ENCODE results near the gene IL1RAPL2.
"Not testable (repeated sequence)": the region's sequence is repeated elsewhere in the genome, so short reads cannot be mapped to it uniquely, and the experiment has no call there.

IL1RAPL2 gene

GRCh38 chrX:104902070-104902469 is 336.1 kb downstream of the IL1RAPL2 start:
- no peak for DNase-seq (ENCODE audit: low spot score)
- Histone ChIP-seq H3K4me3 (no peak overlapping the region), H3K27ac (no peak overlapping the region)
- TF ChIP-seq, protein P1, sequence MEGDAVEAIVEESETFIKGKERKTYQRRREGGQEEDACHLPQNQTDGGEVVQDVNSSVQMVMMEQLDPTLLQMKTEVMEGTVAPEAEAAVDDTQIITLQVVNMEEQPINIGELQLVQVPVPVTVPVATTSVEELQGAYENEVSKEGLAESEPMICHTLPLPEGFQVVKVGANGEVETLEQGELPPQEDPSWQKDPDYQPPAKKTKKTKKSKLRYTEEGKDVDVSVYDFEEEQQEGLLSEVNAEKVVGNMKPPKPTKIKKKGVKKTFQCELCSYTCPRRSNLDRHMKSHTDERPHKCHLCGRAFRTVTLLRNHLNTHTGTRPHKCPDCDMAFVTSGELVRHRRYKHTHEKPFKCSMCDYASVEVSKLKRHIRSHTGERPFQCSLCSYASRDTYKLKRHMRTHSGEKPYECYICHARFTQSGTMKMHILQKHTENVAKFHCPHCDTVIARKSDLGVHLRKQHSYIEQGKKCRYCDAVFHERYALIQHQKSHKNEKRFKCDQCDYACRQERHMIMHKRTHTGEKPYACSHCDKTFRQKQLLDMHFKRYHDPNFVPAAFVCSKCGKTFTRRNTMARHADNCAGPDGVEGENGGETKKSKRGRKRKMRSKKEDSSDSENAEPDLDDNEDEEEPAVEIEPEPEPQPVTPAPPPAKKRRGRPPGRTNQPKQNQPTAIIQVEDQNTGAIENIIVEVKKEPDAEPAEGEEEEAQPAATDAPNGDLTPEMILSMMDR (IDR thresholded peaks at IDR 0.05): no peak

DNA sequence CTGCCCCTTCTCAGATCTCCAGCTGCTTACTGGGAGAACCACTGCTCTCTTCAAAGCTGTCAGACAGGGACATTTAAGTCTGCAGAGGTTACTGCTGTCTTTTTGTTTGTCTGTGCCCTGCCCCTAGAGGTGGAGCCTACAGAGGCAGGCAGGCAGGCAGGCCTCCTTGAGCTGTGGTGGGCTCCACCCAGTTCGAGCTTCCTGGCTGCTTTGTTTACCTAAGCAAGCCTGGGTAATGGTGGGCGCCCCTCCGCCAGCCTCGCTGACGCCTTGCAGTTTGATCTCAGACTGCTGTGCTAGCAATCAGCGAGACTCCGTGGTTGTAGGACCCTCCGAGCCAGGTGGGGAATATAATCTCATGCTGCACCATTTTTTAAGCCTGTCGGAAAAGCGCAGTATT is 343.7 kb downstream of the IL1RAPL2 start:
- DNase-seq (ENCODE audit: low spot score); H3K4me3 ChIP-seq; H3K27ac ChIP-seq: not testable (repeated sequence)

DNA sequence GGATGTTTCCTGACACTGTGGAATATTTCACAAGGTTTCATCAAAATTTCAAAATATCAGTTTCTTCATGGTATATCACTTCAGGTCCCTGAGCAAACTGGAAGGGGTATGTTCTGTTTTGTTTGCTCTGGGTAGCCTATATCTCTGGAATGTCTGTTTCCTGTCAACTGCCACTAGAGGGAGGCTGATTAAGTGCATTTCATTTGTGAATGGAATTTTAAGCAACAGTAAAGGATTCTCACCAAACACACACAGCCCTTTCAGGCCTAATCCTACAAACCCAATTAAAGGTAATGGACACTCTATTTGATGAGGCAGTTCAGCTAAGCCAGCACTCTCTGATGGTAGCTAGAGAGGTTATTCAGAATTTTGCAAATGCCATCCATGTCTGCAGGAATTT is 347.3 kb downstream of the IL1RAPL2 start:
- TF ChIP-seq, protein P1 (IDR thresholded peaks at IDR 0.05): no peak
- no peak overlapping the region for H3K27ac ChIP-seq
- no peak for DNase-seq (ENCODE audit: low spot score)
- no peak overlapping the region for H3K4me3 ChIP-seq

GRCh38 chrX:104914686-104915085 is 348.7 kb downstream of the IL1RAPL2 start:
- DNase-seq (ENCODE audit: low spot score); H3K4me3 ChIP-seq; H3K27ac ChIP-seq: not testable (repeated sequence)

DNA sequence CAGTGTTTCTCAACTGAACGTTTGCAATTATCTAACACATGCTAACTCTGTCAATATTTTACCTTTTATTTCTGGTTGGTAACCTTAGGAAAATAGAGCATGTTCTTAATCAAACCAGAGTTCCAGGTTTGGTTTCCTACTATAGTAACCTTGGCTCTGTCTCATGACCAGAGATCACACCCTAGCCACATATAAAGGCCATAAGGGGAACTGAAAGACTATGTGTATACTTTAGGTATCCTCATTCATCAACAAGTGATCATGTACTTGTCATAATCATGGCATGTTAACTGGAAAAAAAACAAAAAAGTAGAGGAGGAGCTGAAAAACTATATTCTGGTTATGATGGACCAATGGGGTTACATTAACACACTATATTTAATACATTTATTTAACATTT is 352.1 kb downstream of the IL1RAPL2 start:
- TF ChIP-seq, protein P1 (IDR thresholded peaks at IDR 0.05): no peak
- no peak for DNase-seq (ENCODE audit: low spot score)
- Histone ChIP-seq H3K27ac (no peak overlapping the region), H3K4me3 (no peak overlapping the region)

DNA sequence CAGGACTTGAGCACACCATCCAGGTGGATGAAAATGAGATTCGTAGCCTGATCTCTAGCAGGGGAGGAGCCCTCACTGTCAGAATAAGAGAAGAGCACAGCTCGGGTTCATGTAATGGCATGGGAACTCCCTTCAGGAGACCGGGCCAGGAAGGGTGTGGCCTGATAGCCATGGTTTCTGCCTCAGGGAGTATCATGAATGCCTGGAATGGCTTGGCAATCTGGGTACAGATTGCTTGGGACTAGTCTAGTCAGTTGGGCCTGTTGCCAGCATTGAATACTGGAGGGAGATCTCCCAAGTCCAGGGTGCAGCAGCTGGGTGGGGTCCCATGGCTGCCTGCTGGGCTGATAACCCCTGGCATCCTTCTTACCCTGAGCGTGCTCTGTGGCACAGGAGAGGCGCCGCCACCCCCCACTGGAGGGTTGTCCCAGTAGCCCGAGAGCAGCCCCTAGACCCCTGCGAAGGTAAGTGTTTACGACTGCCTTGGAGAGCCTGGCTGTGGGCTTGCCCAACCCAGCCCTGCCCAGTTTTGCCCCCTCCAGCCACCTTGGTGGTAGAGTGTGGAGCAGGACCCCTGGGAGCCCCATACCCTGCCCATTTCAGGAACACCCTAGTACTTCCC is 355.7 kb downstream of the IL1RAPL2 start:
- Histone ChIP-seq H3K4me3 (no peak overlapping the region), H3K27ac (no peak overlapping the region)
- TF ChIP-seq, protein P1 (IDR thresholded peaks at IDR 0.05): no peak
- DNase-seq (ENCODE audit: low spot score): no peak

DNA sequence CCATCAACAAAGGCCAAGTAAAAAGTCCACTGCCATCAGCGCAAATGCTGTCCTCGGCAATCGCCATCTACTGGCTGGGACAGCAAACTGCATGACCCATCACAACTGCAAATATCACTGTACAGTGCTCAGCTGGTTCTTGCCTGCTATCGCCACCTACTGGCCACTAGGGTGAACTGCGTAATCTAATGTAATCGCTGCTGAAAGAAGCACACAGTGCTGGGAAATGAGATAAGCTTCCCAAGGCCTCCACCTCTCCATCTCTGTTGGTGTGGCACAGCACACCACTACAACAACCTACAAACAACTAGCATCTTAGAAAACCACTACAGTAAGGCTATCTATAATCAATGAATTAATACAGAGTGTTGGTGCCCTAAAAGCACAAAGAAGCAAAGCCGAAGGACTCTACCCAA is 356.2 kb downstream of the IL1RAPL2 start:
- TF ChIP-seq, protein P1 (IDR thresholded peaks at IDR 0.05): peak; percentile 80
- DNase-seq (ENCODE audit: low spot score): peak; percentile 64
- Histone ChIP-seq H3K27ac (no peak overlapping the region), H3K4me3 (no peak overlapping the region)

- Histone ChIP-seq H3K27ac (no peak overlapping the region), H3K4me3 (no peak overlapping the region)
- no peak for DNase-seq (ENCODE audit: low spot score)
- TF ChIP-seq, protein P1 (IDR thresholded peaks at IDR 0.05): no peak
These were observed 363.3 kb downstream of the IL1RAPL2 start for GRCh38 chrX:104929324-104929723.

All from coronary artery (tissue), 2 donors.